ENCODE data around the gene BANF2.

DNA sequence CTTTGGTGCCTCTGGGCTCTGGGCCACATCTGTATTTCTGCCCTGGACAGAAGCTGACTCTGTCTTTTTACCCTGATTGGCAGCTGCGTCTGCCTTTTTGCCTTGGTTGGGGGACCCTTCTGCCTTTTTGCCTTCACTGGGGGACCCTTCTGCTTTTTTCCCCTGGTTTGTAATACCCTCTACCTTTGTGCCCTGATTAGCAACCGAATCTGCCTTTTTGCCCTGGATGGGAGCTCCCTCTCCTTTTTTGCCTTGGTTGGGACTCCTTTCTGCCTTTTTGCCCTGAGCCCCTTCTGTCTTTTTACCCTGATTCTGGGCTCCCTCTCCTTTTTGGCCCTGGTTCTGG, 41.1 kb upstream of the BANF2 start:
- TF ChIP-seq, protein P1, sequence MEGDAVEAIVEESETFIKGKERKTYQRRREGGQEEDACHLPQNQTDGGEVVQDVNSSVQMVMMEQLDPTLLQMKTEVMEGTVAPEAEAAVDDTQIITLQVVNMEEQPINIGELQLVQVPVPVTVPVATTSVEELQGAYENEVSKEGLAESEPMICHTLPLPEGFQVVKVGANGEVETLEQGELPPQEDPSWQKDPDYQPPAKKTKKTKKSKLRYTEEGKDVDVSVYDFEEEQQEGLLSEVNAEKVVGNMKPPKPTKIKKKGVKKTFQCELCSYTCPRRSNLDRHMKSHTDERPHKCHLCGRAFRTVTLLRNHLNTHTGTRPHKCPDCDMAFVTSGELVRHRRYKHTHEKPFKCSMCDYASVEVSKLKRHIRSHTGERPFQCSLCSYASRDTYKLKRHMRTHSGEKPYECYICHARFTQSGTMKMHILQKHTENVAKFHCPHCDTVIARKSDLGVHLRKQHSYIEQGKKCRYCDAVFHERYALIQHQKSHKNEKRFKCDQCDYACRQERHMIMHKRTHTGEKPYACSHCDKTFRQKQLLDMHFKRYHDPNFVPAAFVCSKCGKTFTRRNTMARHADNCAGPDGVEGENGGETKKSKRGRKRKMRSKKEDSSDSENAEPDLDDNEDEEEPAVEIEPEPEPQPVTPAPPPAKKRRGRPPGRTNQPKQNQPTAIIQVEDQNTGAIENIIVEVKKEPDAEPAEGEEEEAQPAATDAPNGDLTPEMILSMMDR (conservative IDR thresholded peaks at IDR 0.05; ENCODE audit: low read depth, low read length), result no peak
- TF ChIP-seq, protein P2, sequence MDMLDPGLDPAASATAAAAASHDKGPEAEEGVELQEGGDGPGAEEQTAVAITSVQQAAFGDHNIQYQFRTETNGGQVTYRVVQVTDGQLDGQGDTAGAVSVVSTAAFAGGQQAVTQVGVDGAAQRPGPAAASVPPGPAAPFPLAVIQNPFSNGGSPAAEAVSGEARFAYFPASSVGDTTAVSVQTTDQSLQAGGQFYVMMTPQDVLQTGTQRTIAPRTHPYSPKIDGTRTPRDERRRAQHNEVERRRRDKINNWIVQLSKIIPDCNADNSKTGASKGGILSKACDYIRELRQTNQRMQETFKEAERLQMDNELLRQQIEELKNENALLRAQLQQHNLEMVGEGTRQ (IDR thresholded peaks at IDR 0.05; ENCODE audit: low read depth, low read length), result no peak
- TF ChIP-seq POLR2A (IDR thresholded peaks at IDR 0.05; ENCODE audit: low read depth, low read length) (no peak), RAD21 (IDR thresholded peaks at IDR 0.05; ENCODE audit: low read length) (no peak), ELK1 (IDR thresholded peaks at IDR 0.05; ENCODE audit: borderline replicate concordance, low read depth, low read length) (no peak), NFE2L2 (IDR thresholded peaks at IDR 0.05; ENCODE audit: low read depth, low read length) (no peak), RCOR1 (IDR thresholded peaks at IDR 0.05; ENCODE audit: insufficient replicate concordance, low read length) (no peak), RFX5 (IDR thresholded peaks at IDR 0.05; ENCODE audit: low read depth, low read length) (no peak), FOS (IDR thresholded peaks at IDR 0.05; ENCODE audit: low read depth, low read length) (no peak), CEBPB (IDR thresholded peaks at IDR 0.05; ENCODE audit: low read depth, low read length) (no peak), CHD1 (IDR thresholded peaks at IDR 0.05; ENCODE audit: low read depth, low read length) (no peak), SMC3 (IDR thresholded peaks at IDR 0.05; ENCODE audit: low read depth, low read length) (no peak)

Data from IMR-90 (cell line).